GM04504 (cell line): Measurements from ENCODE around the gene HPN.
A peak's percentile ranks its signal among the peaks of the same experiment; 100 is the strongest.
"Not testable (repeated sequence)": the region's sequence is repeated elsewhere in the genome, so short reads cannot be mapped to it uniquely, and the experiment has no call there.

Experiments
- DNase-seq: peaks from one replicate; pipeline ENCODE4 v3.0.0-alpha.2; 2012; ENCODE audit warnings: low read depth

The HPN gene

GRCh38 chr19:35041548-35042055, at the start of gene HPN:
Gene HPN (plus strand): TSS chr19:35041721. CDS start chr19:35042507, 786 bp downstream.
- DNase-seq: no peak

- not testable (repeated sequence) for DNase-seq
Measured at GRCh38 chr19:34992582-34992981, 48.9 kb upstream of the HPN start.

- no peak for DNase-seq
Measured at GRCh38 chr19:34994286-34994642, 47.3 kb upstream of the HPN start.

- no peak for DNase-seq
Measured at GRCh38 chr19:34994643-34995541, 46.6 kb upstream of the HPN start.

GRCh38 chr19:34995551-34995950, 46.0 kb upstream of the HPN start:
- no peak for DNase-seq

- DNase-seq: no peak
Measured at GRCh38 chr19:34997071-34997617, 44.4 kb upstream of the HPN start.

GRCh38 chr19:34998224-34998623, 43.3 kb upstream of the HPN start:
- not testable (repeated sequence) for DNase-seq

GRCh38 chr19:34998777-34999497, 42.6 kb upstream of the HPN start:
- no peak for DNase-seq

GRCh38 chr19:34999498-35000337, 41.8 kb upstream of the HPN start, which contains the start of gene GRAMD1A:
Gene GRAMD1A (plus strand): TSS chr19:35000323. CDS start chr19:35000479, 156 bp downstream.
- DNase-seq: peak; percentile 76

- DNase-seq: no peak
Measured at GRCh38 chr19:35000338-35000646, 41.2 kb upstream of the HPN start.

GRCh38 chr19:35000647-35001501, 40.6 kb upstream of the HPN start:
- no peak for DNase-seq

GRCh38 chr19:35002037-35002535, 39.4 kb upstream of the HPN start:
- DNase-seq: no peak

- DNase-seq: no peak
Measured at GRCh38 chr19:35004517-35005255, 36.8 kb upstream of the HPN start.

- no peak for DNase-seq
Measured at GRCh38 chr19:35005256-35005977, 36.1 kb upstream of the HPN start.

- DNase-seq: not testable (repeated sequence)
Measured at GRCh38 chr19:35006007-35006341, 35.5 kb upstream of the HPN start.

GRCh38 chr19:35006342-35006998, 35.1 kb upstream of the HPN start:
- no peak for DNase-seq

- no peak for DNase-seq
Measured at GRCh38 chr19:35006999-35007365, 34.5 kb upstream of the HPN start.

GRCh38 chr19:35007427-35007826, 34.1 kb upstream of the HPN start:
- not testable (repeated sequence) for DNase-seq

GRCh38 chr19:35008891-35009341, 32.6 kb upstream of the HPN start:
- no peak for DNase-seq
